IPS DF 6.9 (cell line): ENCODE data around the gene KDM4C.
A peak's percentile ranks its signal among the peaks of the same experiment; 100 is the strongest.

Experiments used
- DNase-seq: peaks from one replicate; pipeline ENCODE4 v3.0.0-alpha.2; 2013; ENCODE audit warnings: low read depth, low spot score
- H3K27ac ChIP-seq: one replicate; pipeline ENCODE4 v1.5.1; 2013; ENCODE audit warnings: low read length, control low read depth
- H3K27me3 ChIP-seq: 2 replicates; pipeline ENCODE4 v1.6.1; 2013; ENCODE audit warnings: mild to moderate bottlenecking, low read length; ENCODE audit not compliant: control insufficient read depth, insufficient read depth
- H3K36me3 ChIP-seq: 2 replicates; pipeline ENCODE4 v1.6.1; 2013; ENCODE audit warnings: low read length; ENCODE audit not compliant: control insufficient read depth, insufficient read depth
- H3K4me1 ChIP-seq: 2 replicates; pipeline ENCODE4 v1.6.1; 2013; ENCODE audit warnings: low read length; ENCODE audit not compliant: control insufficient read depth, insufficient read depth
- H3K4me3 ChIP-seq: 2 replicates; pipeline ENCODE4 v1.5.1; 2013; ENCODE audit warnings: mild to moderate bottlenecking, low read length
- H3K9me3 ChIP-seq: 2 replicates; pipeline ENCODE4 v1.6.1; 2013; ENCODE audit warnings: low read length, inconsistent platforms; ENCODE audit not compliant: control insufficient read depth, insufficient read depth
- whole genome bisulfite sequencing: extraction: QIAGEN DNeasy Blood & Tissue Kit; methylation state at CpG from one replicate; pipeline ENCODE4 v1.1.7; 2013; ENCODE audit warnings: mixed read lengths, missing lambda C conversion rate; ENCODE audit not compliant: insufficient read length, insufficient coverage; 5-methylcytosine and 5-hydroxymethylcytosine counted together

The KDM4C gene

DNA sequence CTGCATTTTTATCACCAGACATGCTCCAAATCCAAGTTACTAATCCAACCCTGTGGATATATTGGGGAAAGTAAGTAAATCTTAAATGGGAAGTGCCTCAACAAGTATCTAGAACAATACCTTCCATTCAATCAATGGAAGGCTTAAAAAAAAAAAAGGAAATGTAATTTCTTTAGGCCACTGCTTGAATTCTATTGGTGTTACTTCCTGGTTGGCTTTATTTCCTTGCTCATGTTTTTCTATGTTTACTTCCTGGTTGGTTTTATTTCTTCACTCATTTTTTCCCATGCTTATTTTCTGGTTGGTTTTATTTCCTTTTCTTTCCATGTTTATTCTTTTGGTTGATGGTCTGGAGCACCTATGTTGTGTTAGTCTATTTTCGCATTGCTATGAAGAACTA lies 363.9 kb downstream of the KDM4C start:
- H3K9me3 ChIP-seq: no peaks in the 10 kb centered on the region
- WGBS: no CpG with 5 or more reads among the region's 1 CpG
- no peak overlapping the region for H3K27ac ChIP-seq
- no peaks in the 10 kb centered on the region for H3K36me3 ChIP-seq
- no peaks in the 10 kb centered on the region for H3K4me1 ChIP-seq
- no peak for DNase-seq
- H3K27me3 ChIP-seq: no peaks in the 10 kb centered on the region
- H3K4me3 ChIP-seq: no peak overlapping the region

DNA sequence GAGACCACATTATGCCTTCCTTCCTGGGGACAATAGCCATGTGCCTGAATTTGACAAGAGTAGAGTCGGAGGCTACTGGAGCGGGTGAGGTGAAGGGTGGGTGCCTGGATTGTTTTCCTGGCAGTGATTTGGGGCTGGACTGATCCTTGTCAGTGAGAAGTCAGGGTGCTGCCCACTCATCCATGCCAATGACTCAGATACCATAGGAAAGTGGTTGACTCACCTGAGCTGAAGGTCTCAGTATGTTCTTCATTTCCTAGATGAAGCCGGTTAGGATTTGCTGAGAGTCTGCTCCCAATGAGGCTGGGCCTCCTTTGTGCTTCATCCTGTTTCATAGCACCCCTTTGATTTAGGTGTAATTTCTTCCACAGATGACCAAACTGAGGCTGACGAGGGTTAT lies 366.0 kb downstream of the KDM4C start:
- Histone ChIP-seq H3K27me3 (no peaks in the 10 kb centered on the region), H3K4me3 (no peak overlapping the region), H3K36me3 (no peaks in the 10 kb centered on the region), H3K4me1 (no peaks in the 10 kb centered on the region; the same call in 1 of the 2 replicates), H3K9me3 (no peaks in the 10 kb centered on the region), H3K27ac (no peak overlapping the region)
- DNase-seq: no peak
- no CpG with 5 or more reads among the region's 4 CpGs for WGBS

DNA sequence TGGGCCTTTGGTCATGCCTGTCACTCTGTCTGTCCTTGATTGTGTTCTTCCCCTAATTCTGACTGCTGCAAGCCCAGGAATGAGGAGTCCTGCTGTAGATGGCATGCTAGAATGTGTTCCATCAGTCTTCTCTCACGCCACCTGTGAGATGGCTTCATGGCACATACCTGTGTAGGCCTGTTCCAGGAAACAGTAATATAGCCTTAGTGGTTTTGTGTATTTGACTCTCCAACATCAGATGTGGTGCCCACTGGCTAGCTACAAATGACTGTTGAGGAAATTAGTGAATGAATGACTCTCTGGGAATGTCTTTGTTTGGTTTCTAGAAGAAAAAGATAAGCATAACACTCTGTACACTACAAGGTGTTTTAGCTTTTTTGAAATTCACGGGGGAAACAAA lies 367.5 kb downstream of the KDM4C start:
- Histone ChIP-seq H3K27ac (no peak overlapping the region), H3K9me3 (no peaks in the 10 kb centered on the region), H3K4me1 (no peaks in the 10 kb centered on the region; the same call in none of the 2 replicates), H3K36me3 (no peaks in the 10 kb centered on the region), H3K27me3 (no peaks in the 10 kb centered on the region), H3K4me3 (no peak overlapping the region)
- DNase-seq: no peak
- WGBS: no CpG with 5 or more reads among the region's 2 CpGs

DNA sequence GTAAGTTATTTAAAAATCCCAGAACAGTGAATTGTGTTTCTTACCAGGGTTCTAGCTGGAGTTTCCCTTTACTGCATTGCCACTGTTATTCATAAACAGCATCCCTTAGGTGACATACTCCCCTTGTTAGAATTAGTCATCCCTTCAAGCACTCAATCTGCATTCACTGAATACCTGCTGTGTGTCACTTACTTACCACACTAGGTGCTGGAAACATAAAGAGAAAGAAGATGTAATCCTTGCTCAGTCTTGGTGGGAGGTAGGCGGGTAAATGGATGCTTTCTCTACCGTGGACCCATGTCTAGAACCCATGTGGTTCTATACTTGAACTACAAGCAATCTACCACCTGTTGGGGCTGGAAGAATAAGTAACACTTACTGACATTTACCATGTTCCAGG lies 371.6 kb downstream of the KDM4C start:
- Histone ChIP-seq H3K9me3 (no peaks in the 10 kb centered on the region), H3K27ac (no peak overlapping the region), H3K36me3 (no peaks in the 10 kb centered on the region), H3K4me3 (no peak overlapping the region), H3K4me1 (no peaks in the 10 kb centered on the region; the same call in none of the 2 replicates), H3K27me3 (no peaks in the 10 kb centered on the region)
- DNase-seq: peak; percentile 25
- no CpG with 5 or more reads among the region's 2 CpGs for WGBS

DNA sequence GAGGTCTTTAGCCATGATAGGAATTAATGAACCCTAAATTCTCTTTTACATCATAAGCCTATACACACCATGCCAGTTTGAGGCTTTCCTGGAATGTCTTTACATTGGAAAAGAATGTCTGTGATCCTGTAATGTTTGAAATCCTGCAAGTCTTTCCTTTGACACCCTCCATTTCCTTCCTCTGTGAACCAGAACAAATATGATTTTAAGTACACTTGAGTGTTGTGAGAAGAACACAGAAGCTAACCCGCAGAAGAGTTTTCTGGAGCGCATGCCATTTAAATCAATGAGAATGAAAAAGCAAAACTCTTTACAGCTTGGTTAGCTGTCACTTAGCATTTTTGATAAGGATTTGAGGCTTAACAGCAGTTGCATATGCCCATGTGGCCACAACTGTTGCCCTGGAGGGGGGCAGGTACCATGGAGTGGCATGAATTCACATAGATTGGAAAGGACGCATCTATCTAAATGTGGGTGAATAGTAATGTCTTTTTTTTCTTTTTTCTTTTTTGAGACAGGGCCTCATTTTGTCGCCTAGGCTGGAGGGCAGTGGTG lies 372.6 kb downstream of the KDM4C start:
- no peaks in the 10 kb centered on the region for H3K27me3 ChIP-seq
- no CpG with 5 or more reads among the region's 4 CpGs for WGBS
- no peak for DNase-seq

DNA sequence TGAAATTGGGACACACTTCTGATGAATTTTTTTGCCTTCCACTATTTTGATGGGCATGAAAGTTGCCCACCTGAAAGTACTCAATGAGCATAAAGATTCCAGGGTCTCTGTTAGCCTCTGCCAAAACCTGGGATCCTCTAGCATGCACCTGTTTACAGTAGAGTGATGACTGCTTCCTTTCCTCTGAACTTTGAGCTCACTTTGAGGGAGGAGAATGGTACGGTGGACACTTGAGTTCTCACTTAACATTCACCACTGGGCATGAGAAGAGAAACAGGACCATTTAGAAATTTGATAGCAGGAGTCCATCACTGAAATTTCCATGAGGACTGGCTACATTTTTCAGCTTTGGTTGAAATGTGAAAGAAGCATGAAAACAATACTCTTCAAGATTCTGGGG lies 374.8 kb downstream of the KDM4C start:
- Histone ChIP-seq H3K36me3 (no peaks in the 10 kb centered on the region), H3K27me3 (no peaks in the 10 kb centered on the region), H3K9me3 (no peaks in the 10 kb centered on the region), H3K27ac (no peak overlapping the region), H3K4me1 (no peaks in the 10 kb centered on the region; the same call in none of the 2 replicates), H3K4me3 (no peak overlapping the region)
- WGBS: no CpG with 5 or more reads among the region's 1 CpG
- no peak for DNase-seq

More for the DNA sequence above, 372.6 kb downstream of the KDM4C start:
- H3K27ac ChIP-seq: no peak overlapping the region
- H3K4me1 ChIP-seq: no peaks in the 10 kb centered on the region; the same call in none of the 2 replicates
- no peaks in the 10 kb centered on the region for H3K36me3 ChIP-seq
- H3K9me3 ChIP-seq: no peaks in the 10 kb centered on the region
- no peak overlapping the region for H3K4me3 ChIP-seq

DNA sequence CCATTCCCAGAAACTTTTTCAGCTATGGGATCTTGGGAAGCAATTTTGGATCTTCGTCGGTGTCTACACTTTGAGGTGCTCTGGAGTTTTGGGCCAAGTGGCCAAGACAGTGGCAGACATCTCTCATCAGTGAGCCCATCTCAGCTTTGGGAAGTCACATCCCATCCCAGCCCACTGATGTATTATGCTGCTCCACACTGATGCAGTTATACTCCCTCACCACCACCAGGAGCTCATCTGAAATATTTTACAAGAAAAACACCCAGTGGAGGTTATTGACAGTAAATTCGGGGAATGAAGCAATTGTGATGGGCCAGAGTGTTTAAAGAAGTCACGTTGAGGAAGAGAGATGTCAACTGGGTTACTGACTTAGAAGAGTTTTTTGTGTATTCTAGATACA lies 378.0 kb downstream of the KDM4C start:
- H3K27ac ChIP-seq: no peak overlapping the region
- no peaks in the 10 kb centered on the region for H3K27me3 ChIP-seq
- H3K4me3 ChIP-seq: no peak overlapping the region
- no CpG with 5 or more reads among the region's 4 CpGs for WGBS
- H3K36me3 ChIP-seq: no peaks in the 10 kb centered on the region
- no peak for DNase-seq
- H3K4me1 ChIP-seq: no peaks in the 10 kb centered on the region
- H3K9me3 ChIP-seq: no peaks in the 10 kb centered on the region

DNA sequence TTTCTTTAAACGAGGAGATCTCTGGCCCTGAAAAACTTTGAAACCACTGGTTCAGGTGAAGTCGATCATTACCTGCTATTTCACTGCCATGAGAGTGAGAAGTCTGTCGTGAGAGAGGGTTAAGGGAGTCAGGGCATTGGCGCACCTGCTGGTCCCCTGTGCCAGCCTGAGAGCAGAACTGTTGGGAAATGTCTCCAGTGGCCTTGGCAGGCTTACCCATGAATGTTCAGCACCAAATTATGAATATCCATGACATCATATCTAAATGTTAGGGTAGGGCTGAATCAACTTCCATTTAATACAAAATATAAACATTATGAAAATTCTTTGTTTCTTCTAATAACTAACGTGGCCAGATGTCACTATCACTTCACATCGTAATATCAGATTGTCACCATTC lies 379.3 kb downstream of the KDM4C start:
- Histone ChIP-seq H3K27me3 (no peaks in the 10 kb centered on the region), H3K36me3 (no peaks in the 10 kb centered on the region), H3K4me1 (no peaks in the 10 kb centered on the region), H3K9me3 (no peaks in the 10 kb centered on the region), H3K27ac (no peak overlapping the region), H3K4me3 (no peak overlapping the region)
- no CpG with 5 or more reads among the region's 6 CpGs for WGBS
- DNase-seq: no peak

DNA sequence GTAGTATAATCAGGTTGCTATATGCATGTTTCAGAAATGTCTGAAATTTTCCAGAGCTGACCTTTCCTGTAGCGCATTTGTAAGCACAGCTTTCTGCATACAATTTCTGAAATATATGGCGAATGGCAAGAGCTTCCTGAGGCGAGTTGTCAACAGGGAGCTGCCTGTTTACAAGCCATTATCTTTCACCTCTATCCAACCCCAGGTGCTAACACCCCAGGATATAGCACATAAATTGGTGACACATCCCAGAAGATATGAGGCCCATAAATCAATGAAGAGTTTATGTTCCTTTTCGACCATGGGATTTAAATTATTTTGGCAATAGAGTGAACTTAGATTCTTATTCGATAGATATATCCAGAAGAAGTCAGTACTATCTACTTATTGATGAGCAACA lies 379.8 kb downstream of the KDM4C start:
- H3K27me3 ChIP-seq: no peaks in the 10 kb centered on the region
- no peaks in the 10 kb centered on the region for H3K9me3 ChIP-seq
- DNase-seq: no peak
- no peaks in the 10 kb centered on the region for H3K4me1 ChIP-seq
- WGBS: no CpG with 5 or more reads among the region's 5 CpGs
- no peak overlapping the region for H3K4me3 ChIP-seq
- no peak overlapping the region for H3K27ac ChIP-seq
- no peaks in the 10 kb centered on the region for H3K36me3 ChIP-seq

DNA sequence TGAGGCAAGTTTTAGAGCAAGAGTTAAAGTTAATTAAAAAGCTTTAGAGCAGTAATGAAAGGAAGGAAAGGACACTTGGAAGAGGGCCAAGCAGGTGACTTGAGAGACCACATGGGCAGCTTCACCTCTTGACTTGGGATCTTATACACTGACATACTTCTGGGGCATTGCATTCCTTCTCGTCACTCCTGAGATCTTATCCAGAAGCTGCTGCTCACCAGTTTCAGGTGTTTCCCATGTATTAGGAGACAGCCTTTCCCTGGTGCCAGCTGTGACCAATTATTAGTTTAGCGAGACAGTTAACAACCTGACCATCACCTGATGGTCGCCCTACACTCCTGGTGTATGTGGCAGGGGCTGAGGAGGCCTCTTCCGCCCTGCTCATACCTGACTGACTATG lies 382.1 kb downstream of the KDM4C start:
- DNase-seq: no peak
- no peaks in the 10 kb centered on the region for H3K36me3 ChIP-seq
- no peaks in the 10 kb centered on the region for H3K9me3 ChIP-seq
- H3K27ac ChIP-seq: no peak overlapping the region
- no peak overlapping the region for H3K4me3 ChIP-seq
- no peaks in the 10 kb centered on the region for H3K27me3 ChIP-seq
- no peaks in the 10 kb centered on the region for H3K4me1 ChIP-seq
- no CpG with 5 or more reads among the region's 4 CpGs for WGBS

DNA sequence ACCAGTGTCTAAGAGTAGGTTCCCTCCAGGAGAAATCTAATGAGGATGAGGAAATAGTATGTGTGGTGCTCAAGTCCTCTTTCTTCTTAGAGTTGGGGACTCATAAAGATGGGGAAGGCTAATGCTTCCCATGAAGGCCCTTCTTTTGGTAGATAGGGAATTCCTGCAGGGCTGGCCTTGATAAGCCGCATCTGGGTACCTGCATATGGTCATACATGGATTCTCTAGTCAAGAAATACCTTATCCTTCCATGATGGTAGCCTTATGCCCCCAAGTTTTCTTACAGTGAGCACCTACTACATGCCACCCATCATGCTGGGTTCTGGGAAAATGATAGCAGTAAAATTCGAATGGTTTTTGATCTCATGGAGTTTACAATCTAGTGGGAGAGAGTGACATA lies 382.6 kb downstream of the KDM4C start:
- Histone ChIP-seq H3K4me3 (no peak overlapping the region), H3K27me3 (no peaks in the 10 kb centered on the region), H3K36me3 (no peaks in the 10 kb centered on the region), H3K4me1 (no peaks in the 10 kb centered on the region), H3K27ac (no peak overlapping the region), H3K9me3 (no peaks in the 10 kb centered on the region)
- no CpG with 5 or more reads among the region's 2 CpGs for whole genome bisulfite sequencing
- DNase-seq: no peak
